COLO829 (cell line): ENCODE data around the gene RHBDL3.
A peak's percentile ranks its signal among the peaks of the same experiment; 100 is the strongest.
"Not testable (repeated sequence)": the region's sequence is repeated elsewhere in the genome, so short reads cannot be mapped to it uniquely, and the experiment has no call there.

Experiments
- DNase-seq: peaks from one replicate; pipeline ENCODE4 v3.0.0; 2012; ENCODE audit warnings: low spot score

RHBDL3 gene

DNA sequence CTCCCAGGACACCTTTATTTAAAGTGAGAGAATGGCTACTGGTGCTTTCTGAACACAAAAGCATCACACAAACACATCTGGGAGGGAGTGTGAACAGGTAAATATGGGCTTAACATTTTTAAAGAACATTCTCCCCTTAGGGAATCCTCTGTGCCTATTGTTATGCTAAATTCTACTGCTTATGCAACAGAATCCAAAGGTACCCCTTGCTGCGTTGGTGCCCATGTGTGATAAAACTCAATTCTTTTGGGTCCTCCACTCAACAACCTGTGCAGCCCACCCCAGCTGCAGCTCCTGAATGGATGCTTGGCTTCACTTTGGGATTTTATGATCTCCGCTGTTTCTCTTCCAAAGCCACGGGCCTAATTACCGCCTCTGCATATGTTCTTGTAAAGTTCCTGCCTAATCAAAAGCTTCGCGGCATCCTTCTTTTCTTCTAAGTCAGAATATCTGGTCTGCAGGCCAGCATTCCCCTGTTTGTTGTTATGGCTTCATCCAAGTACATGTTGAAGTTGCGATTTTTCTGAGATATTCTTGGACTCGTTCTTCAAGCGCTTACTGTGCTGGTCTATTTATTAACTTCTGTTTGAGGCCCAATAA is 23.9 kb downstream of the RHBDL3 start:
- no peak for DNase-seq

DNA sequence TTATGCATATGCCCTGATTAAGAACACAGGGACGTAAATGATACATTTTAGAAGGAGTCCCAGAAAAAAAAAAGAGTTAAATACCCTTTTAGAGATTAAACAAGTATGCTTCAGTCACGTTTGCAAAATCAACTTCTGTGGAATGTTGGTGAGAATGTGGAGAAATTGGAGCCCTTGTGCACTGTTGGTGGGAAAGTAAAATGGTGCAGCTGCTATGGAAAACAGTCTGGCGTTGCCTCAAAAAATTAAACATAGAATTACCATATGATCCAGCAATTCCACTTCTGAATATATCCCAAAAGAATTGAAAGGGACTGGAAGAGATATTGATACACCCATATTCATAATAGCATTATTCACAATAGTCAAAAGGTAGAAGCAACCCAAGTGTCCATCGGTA is 26.5 kb downstream of the RHBDL3 start:
- DNase-seq = no peak

DNA sequence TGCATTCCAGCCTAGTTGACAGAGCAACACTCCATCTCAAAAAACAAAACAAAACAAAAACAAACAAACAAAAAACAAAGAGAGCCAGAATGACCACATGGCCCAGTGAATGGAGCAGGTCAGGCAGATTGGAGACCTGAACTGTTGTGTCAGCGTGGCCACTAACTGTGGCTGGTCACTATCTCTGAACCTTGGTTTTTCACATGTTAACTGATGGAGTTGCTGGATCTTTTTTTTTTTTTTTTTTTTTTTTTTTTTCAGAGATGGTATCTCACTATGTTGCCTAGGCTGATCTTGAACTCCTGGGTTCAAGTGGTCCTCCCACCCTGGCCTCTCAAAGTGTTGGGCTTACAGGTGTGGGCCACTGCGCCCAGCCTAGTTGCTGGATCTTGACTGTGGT is 31.8 kb downstream of the RHBDL3 start:
- DNase-seq = no peak

DNA sequence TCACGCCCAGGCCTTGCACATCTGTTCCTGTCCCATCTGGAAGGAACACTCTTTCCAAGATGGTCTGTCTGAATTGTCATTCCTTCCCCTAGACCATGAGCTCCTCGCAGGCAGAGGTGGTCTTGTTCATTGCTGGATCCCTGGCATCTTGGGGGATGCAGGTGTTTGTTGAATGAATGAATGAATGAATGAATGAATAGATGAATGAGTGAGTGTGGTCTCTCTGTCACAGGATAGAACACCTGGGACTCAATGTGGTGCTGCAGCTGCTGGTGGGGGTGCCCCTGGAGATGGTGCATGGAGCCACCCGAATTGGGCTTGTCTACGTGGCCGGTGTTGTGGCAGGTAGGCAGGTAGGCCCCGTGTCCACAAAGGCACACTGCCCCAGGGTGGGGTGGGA is 32.2 kb downstream of the RHBDL3 start:
- no peak for DNase-seq

DNA sequence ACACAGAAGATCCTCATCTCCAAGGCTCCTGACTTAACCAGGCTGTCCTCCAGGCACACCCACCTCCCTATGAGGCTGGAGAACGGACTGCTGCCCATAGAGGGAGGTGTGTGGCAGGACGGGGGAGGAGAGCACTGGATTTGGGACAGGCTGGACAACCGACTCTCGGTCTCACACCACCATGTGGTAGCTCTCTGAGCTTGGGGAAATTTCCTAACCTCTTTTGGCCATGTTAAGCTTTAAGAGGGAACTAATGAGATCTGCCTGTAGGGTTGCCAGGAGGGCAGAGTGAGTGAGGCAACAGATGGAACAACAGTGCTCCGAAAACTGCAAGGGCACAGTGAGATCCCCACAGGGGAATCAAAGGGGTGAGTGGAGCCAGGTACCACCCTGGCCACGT is 32.7 kb downstream of the RHBDL3 start:
- no peak for DNase-seq

DNA sequence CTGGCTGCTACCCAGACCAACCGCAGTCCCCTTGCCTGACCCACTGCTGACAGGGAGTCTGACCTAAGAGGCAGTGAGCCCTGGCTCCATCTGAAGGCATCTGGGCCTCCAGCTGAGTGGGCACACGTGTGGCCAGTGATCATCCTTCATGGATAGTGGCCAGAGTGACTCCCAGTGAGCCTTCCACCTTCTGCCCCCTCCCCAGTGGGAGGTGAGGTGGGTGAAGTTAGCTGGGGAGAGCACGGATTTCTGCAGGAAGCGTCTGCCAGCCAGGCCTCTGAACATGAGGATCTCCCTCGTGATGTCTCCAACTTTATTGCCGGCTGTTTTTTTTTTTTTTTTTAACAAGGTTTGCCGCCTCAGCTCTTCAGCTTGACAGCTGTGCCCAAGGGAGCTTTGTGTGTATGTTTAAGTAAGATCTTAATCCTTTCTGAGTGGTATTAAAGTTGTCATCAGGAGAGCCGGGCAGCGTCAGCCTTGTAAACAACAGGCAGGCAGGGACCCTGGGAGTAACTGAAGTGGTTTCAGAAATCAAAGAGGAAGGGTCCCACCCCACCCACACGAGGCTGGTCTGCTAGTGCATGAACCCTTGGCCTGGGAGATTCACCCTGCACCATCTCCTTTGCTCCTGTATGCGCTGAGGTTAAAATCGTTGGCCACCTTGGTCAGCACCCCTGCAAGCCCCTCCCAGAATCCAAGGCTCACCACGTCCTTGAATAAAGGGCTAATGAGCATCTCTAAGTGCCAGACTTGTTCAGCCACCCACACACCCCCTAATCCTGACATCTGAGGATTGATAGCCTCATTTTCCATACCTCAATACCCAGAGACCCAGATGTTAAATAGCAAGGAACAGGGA is 33.3 kb downstream of the RHBDL3 start:
- DNase-seq = no peak

DNA sequence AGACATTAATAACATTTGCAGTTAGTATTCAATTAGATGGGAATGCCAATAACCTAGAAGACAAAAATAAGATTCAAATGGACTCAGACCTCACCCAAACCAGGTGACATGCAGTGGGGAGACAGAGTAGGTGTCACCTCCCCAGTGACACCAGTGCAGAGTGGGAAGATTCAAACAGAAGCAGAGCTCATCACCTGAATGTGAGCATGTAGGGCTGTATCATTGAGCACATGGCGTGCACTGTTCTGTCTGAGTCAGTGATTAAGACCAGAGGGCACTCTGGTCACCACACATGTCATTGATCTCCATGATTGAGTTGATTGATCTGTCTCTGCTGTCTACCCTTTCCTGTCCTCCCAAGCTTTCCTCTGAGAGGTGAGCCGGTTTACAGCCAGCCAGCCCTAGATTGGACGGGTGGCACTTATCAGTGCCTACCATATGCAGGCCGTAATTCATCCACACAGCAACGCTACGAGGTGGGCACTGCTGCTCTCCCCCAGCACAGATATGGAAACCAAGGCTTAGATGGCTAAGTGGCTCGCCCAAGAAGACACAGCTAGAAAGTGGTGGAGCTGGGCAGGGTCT is 34.0 kb downstream of the RHBDL3 start:
- DNase-seq = no peak

DNA sequence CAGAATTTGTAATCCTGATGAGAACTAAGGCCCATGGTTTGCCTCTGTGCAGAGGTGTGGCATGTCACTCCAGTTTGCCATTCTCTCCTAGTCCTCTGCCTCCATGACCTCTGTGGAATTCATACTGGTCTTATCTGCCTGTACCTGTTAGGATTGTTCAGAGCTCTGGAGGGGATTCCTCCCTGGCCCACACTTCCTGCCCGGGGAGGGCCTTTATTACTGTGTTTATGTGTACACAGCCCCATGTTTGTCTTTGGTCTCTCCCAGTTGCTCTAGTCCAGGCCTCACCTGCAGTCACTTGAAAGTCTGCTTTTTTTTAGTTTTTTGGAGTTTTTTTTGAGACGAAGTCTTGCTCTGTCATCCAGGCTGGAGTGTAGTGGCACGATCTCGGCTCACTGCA is 36.4 kb downstream of the RHBDL3 start:
- no peak for DNase-seq

DNA sequence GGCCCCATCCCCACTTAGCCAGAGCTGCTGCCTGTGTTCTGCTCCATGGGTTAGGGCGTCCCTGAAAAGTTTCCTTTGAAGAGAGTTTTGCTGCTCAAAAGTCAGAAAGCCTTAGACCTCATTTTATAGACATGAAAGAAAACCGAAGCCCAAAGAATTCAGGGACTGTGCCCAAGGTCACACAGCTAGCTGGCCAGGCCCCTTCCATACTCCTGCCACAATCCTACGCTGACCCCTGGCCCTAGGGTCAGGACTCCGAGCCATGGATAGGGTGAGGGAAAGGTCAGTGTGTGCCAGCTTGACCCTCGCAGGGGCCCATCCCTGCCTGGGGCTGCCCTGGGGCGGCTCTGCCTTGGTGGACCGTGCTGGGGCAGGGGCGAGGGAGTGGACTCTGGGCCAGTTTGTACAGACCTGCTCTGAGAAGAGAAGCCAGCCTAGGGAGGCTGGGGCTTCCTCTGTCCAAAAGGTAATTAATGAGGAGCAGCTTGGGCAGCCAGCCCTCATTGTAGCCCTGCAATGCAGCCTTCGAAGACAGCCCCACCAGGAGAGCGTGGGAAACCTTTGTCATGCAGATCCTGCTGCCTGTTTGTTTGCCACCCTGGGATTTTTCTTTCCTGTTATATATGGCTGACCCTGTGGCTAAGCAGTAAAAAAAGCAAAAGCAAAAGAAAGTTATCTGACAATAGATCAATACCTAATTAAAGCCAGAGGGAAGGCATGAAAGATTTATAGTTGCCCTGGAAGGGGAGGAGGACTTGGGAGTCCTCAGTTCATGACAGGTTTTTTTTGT is 37.4 kb downstream of the RHBDL3 start:
- DNase-seq = no peak

DNA sequence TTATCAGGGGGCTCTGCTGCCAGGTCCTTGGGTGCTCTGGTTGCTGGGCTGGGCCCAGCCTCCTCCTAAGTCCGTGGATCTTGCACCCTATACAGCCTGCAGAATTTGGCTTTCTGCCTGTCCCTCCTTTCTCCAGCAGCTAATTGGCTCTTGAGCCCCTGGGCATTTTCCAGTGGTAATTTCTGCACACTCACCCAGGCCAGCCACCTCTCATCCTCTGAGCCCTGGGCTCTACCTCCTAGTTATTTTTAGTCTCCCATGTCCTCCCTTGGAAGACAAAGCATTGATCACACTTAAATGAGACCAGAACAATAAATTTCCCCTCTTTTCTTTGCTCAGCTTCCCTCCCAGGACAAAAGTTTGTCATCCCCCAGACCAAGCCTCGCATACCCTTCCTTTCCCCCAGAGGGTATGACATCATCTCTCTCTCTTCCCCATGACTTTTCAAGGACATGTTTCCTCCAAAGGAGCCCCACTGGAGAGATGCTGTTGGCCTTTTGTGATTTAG is 38.2 kb downstream of the RHBDL3 start:
- no peak for DNase-seq

DNA sequence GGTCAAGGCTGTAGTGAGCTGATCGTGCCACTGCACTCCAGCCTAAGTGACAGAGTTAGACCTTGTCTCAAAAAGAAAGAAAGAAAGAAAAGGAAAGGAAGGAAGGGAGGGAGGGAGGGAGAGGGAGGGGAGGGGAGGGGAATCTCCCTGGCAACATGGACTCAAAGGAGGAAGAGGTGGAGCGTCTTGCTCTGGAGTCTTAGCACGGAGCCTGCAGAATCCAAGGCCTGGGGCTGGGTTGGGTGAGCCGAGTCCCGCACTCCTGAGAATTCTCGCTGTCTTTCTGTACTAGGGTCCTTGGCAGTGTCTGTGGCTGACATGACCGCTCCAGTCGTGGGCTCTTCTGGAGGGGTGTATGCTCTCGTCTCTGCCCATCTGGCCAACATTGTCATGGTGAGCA is 39.4 kb downstream of the RHBDL3 start:
- DNase-seq = no peak

DNA sequence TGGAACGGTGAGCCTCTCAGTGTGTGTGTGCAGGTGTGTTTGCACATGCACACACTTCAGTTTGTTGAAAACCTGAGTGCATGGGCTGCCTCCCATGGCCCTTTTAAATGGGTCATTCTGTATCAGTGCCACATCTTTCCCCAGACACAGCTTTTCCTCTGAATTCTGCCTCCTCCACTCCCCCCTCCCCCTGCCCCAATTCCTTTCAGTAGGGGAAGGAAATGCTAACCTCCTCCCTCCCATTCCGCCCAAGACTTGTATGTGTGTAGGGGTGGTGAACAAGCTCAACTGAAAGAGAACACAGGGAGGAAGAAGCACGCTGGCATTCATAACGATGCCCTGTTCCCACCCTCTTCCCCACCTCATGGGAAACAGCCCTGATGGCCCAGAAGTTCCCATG is 42.0 kb downstream of the RHBDL3 start:
- DNase-seq = no peak

DNA sequence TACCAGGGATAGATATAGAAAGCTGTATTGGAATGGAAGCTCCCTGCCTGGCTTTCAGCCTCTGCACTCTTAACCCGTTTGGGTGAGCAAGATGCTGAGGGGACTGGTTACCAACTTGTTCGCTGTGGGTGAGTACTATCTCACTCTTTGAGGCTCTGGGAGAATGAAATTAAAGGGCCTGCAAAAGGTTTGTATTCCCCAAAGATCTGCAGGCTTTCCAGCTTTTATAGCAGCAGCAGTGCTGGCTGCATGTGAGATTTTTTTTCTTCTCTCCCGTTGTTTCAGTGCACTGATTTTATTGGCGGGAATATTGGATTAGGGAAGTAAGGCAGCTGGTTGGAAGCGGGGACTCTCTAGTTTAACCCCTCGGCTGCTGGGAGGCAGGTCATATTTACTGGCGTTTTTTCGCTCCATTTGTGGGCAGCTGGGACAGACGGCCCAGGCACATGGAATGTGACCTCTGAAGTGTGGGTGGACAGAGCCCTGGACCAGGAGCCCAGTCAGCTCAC is 45.5 kb downstream of the RHBDL3 start:
- no peak for DNase-seq

DNA sequence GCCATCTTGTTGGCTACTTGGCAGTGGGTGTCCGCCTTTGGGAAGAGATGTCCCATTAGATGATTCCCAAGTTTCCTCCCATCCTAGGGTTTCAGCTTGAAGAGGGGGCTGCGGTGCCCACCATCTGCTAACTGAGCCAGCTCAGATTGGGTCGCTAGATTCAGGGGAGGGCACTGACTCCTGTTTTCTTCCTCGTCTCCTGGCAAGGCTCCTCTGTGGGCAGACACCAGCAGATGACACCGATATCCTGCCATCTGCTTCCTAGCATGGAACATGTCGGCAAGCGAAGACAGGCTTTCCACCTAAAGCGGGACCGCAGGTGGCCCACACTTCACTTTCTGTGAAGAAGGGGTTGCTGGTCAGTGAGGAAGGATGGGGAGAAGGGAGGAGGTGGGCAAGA is 49.0 kb downstream of the RHBDL3 start:
- DNase-seq = no peak

DNA sequence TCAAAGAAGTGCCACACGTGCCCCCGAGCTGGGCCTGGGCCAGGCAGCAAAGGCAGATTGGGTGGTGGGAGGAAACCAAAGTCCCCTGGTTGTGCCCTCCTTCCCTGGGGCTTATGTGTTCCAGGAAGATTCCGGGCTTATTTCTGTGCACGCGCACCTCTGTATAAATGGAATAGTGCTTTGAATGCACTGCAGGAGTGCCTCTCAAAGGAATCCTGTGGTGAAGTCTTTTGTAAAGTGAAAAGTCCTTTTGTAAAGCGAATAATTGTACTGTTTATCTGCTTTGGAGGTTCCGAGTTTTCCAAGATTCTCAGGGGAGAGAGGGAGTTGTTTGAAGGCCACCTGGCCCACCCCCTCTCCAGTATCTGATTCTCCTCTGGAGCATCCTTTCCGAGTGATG is 49.5 kb downstream of the RHBDL3 start:
- no peak for DNase-seq

DNA sequence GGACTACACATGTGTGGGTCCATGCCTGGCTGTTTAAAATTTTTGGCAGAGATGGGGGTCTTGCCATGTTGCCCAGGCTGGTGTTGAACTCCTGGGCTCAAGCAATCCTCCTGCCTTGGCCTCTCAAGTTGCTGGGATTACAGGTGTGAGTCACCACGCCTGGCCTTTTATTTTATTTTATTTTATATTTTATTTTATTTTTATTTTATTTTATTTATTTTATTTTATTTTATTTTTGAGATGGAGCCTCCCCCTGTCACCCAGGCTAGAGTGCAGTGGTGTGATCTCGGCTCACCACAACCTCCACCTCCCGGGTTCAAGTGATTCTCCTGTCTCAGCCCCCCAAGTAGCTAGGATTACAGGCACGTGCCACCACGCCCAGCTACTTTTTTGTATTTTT is 51.0 kb downstream of the RHBDL3 start:
- DNase-seq = not testable (repeated sequence)

DNA sequence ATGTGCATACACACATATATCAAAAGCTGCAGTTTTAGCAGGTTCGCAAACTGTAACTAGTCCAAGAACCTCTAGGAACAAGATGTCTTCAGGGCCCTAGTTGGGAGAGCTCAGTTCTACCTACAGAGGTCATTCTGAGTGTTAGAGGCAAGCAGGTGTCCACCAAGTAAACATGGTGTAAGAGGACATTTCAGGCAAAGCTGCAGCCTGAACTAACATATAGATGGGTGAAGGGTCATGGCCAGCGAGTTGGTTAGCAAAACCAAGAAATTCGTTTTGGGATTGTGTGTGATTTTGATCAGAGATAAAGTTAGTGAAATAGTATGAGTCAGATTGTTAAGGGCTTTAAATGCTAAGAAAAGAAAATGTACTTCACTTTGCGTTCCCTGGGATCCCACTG is 51.7 kb downstream of the RHBDL3 start:
- no peak for DNase-seq

DNA sequence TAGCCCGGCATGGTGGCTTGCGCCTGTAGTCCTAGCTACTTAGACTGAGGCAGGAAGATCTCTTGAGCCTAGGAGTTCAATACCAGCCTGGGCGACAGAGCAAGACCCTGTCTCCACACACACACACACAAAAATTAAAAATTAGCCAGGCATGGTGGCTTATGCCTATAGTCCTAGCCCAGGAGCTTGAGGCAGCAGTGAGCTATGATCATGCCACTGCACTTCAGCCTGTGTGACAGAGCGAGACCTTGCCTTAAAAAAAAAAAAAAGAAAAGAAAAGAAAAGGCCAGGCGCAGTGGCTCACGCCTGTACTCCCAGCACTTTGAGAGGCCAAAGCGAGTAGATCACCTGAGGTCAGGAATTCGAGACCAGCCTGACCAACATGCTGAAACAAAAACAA is 52.4 kb downstream of the RHBDL3 start:
- no peak for DNase-seq

DNA sequence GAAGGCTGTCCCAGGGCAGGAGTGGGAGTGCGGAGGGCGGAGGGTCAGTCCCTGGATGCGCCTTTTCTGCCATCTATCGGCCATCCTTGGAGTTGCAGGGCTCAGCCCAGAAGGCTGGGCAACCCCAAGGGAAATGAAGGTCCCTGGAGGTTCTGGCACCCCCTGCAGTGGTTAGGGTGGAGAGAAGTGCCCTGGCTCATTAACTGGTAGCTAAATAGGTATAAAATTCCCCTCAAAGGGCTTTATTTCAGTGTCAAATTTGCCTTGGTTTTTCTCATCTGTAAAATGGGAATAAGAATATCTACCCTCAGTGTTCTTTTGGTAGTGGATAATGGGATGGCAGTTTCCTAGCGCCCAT is 53.9 kb downstream of the RHBDL3 start:
- DNase-seq = peak; percentile 71

DNA sequence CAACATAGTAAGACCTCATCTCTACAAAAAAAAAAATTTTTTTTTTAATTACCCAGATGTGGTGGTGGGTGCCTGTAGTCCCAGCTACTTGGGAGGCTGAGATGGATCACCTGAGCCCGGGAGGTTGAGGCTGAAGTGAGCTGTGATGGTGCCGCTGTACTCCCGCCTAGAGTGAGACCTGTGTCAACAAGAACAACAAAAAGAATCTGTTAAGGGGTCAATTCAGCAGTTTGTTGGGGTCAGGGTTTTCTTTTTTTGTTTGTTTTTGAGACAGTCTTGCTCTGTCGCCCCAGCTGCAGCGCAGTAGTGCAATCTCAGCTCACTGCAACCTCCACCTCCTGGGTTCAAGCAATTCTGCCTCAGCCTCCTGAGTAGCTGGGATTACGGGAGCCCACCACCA is 54.4 kb downstream of the RHBDL3 start:
- DNase-seq = not testable (repeated sequence)

DNA sequence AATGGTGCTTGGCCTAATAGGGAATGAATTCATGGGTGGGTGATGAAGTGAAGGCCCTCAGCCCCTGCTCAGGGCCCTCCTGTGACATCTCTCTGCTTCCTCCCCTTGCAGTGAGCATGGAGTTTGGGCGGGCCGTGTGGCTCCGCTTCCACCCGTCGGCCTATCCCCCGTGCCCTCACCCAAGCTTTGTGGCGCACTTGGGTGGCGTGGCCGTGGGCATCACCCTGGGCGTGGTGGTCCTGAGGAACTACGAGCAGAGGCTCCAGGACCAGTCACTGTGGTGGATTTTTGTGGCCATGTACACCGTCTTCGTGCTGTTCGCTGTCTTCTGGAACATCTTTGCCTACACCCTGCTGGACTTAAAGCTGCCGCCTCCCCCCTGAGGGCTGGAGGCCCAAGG is 55.2 kb downstream of the RHBDL3 start:
- DNase-seq = no peak

DNA sequence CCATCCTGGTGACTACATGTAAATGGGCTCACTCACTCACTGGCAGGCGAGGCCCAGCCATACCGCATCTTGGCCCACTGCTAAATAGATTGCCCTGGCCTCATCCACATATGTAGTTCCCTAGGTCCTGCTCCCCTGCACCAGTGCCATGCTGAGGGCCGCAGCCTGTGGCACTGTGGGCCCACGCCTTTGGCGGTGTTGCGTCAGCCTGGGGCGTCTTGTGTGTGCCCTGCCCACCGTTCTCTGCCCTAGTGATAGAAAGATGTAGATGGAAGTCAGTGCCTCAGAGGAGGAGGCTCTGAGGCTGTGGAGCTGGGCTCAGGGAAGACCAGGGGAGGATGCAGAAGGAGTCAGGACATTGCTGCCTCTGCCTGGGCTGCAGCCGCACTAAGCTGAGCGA is 57.4 kb downstream of the RHBDL3 start:
- DNase-seq = no peak
